Measurements from ENCODE around the gene PVRIG. TPM values are rescaled to one million over a fixed set of nuclear protein-coding genes. Genes with fewer than 3 reads are reported as not detected.
"Not testable (repeated sequence)": the region's sequence is repeated elsewhere in the genome, so short reads cannot be mapped to it uniquely, and the experiment has no call there.

The PVRIG gene
- polyA plus RNA-seq, 1 experiment = not detected

DNA sequence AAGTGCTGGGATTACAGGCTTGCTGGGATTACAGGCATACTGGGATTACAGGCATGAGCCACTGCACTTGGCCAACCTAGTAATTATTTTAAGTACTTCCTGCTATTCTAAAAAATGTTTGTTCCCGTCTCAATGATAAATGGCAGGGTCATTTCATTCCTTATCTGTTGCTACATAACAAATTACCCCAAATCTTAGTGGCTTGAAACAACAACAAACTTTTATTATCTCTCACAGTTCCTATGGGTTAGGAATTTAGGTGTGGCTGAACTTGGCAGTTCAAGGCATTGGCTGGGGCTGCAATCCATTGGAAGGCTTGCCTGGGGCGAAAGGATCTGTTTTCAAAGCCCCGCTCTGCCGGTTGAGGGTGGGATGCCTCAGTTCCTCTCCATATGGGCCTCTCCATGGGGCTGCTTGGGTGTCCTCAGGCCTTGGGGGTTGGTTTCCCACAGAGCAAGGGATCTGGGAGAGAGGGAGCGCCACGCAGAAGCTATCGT lies 45.0 kb downstream of the PVRIG start:
- DNase-seq (ENCODE audit: low read depth); POLR2A ChIA-PET; H3K4me3 ChIP-seq (ENCODE audit: low read depth, low read length); CTCF ChIA-PET; H3K36me3 ChIP-seq (ENCODE audit: control insufficient read depth, insufficient read depth, low read length); H3K27me3 ChIP-seq (ENCODE audit: control insufficient read depth, insufficient read depth, low read length): not testable (repeated sequence)

DNA sequence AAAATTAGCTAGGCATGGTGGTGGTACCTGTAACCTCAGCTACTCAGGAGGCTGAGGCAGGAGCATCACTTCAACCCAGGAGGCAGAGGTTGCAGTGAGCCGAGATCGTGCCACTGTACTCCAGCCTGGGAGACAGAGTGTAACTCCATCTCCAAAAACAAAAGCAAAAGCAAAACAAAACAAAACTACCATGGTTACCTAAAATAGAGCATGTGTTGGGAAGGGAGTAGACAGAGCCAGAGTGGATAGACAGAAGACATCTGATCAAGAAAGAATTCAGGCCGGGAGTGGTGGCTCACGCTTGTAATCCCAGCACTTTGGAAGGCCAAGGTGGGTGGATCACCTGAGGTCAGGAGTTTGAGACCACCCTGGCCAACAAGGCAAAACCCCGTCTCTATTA lies 46.1 kb downstream of the PVRIG start:
- H3K27me3 ChIP-seq (ENCODE audit: control insufficient read depth, insufficient read depth, low read length); H3K36me3 ChIP-seq (ENCODE audit: control insufficient read depth, insufficient read depth, low read length); DNase-seq (ENCODE audit: low read depth); POLR2A ChIA-PET; H3K4me3 ChIP-seq (ENCODE audit: low read depth, low read length); CTCF ChIA-PET: not testable (repeated sequence)

DNA sequence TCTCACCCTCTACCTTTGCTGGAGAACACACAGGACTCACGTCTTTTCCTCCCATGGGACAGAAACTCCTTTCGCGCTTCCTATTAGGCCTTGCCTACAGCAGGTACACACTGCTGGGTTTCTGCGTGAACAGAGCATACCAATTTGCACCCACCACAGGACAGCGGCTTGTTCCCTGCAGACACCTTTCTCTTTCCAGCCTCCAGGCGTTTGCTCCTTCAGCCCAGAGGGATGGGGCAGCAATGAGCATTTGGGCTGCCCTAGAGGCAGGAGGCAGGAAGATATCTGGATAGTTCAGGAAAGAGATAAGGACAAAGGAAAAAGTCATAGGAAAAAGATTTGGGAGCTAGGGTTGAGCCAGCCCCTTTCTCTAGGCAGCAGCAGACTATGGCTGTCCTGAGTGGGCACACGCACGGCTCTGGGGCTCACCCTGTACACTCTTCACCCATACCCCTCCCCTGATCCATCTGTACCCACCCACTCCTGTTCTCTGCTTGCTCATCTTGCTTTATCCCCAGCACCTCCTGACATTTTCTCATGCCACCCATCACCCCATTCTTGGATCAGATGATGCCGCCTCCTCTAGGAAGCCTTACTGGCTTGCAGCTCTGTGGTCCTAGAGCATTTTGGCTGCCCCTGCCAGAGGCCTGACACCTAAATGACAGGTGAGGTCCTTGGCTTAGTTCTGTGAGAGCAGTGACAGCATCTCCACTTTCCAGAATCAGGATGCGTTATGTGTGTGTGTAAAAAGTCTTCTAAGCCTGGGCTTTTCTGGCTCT lies 47.0 kb downstream of the PVRIG start:
- H3K27me3 ChIP-seq (ENCODE audit: control insufficient read depth, insufficient read depth, low read length) = no peaks in the 10 kb centered on the region
- no peak for DNase-seq (ENCODE audit: low read depth)
- H3K36me3 ChIP-seq (ENCODE audit: control insufficient read depth, insufficient read depth, low read length) = no peaks in the 10 kb centered on the region
- CTCF ChIA-PET = no interaction called here
- H3K4me3 ChIP-seq (ENCODE audit: low read depth, low read length) = no peak overlapping the region
- TF ChIP-seq, protein P1, sequence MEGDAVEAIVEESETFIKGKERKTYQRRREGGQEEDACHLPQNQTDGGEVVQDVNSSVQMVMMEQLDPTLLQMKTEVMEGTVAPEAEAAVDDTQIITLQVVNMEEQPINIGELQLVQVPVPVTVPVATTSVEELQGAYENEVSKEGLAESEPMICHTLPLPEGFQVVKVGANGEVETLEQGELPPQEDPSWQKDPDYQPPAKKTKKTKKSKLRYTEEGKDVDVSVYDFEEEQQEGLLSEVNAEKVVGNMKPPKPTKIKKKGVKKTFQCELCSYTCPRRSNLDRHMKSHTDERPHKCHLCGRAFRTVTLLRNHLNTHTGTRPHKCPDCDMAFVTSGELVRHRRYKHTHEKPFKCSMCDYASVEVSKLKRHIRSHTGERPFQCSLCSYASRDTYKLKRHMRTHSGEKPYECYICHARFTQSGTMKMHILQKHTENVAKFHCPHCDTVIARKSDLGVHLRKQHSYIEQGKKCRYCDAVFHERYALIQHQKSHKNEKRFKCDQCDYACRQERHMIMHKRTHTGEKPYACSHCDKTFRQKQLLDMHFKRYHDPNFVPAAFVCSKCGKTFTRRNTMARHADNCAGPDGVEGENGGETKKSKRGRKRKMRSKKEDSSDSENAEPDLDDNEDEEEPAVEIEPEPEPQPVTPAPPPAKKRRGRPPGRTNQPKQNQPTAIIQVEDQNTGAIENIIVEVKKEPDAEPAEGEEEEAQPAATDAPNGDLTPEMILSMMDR (IDR thresholded peaks at IDR 0.05; ENCODE audit: insufficient read depth, low read depth, low read length) = no peak
- POLR2A ChIA-PET = no interaction called here

DNA sequence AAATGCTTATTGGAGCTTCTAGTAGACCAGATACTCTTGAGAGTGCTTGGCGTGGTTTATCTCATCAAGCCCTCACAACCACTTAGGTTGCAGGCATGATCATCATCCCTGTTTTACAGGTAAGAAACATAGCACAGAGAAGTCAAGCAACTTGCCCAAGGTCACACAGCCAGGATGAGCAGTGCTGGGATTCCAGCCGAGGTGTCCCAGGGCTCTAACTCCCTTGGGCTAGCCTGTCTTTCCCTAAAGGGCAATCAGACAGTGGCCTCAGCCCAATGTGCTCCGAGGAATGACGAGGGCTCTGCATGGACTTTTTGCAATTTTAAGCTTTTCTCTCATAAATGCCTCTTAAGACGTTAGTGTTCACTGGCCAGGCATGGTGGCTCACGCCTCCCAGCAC lies 47.9 kb downstream of the PVRIG start:
- H3K4me3 ChIP-seq (ENCODE audit: low read depth, low read length) = no peak overlapping the region
- no peaks in the 10 kb centered on the region for H3K36me3 ChIP-seq (ENCODE audit: control insufficient read depth, insufficient read depth, low read length)
- no peak for DNase-seq (ENCODE audit: low read depth)
- H3K27me3 ChIP-seq (ENCODE audit: control insufficient read depth, insufficient read depth, low read length) = no peaks in the 10 kb centered on the region
- ChIA-PET CTCF (no interaction called here), POLR2A (no interaction called here)
- TF ChIP-seq, protein P1 (IDR thresholded peaks at IDR 0.05; ENCODE audit: insufficient read depth, low read depth, low read length) = no peak

DNA sequence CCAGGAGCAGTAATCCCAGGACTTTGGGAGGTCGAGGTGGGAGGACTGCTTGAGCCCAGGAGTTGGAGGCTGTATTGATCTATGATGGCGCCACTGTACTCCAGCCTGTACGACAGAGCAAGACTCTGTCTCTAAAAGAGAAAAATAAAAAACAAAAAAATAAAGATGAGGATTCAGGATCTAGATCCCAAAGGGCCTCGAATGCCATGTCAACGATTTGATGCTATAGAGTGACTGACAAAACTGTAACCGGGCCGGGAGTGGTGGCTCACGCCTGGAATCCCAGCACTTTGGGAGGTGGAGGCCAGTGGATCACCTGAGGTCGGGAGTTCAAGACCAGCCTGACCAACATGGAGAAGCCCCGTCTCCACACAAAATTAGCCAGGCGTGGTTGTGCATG lies 49.1 kb downstream of the PVRIG start:
- POLR2A ChIA-PET = not testable (repeated sequence)

DNA sequence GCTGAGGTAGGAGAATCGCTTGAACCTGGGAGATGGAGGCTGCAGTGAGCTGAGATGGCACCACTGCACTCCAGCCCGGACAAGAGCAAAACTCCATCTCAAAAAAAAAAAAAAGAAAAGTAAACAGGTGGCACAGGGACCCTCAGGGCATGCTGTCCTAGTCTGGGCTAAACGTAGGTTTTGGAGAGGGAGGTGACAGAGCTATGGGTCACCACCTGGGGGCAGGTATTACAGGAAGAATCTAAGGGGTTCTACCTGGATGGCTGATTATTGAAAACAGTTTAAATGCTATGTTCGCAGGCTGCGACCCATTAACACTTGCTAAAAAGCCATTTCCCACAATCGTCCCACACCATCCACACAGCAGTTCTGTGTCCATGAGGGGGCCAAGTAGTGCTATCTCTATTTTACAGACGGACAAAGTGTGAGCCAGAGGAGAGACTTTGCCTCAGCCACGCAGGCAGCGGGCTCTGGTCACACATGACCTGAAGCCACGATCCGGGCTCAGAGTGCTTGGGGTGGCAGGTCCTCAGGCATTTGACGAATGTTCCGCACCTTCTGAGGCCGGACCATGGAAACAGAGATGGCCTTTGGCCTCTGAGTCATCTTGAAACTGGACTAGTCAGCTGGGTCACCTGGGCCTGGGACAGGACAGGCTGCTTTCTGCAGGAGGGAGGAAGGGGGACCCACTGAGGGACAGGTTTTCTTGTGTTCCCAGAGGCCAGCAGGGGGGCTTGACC lies 49.7 kb downstream of the PVRIG start:
- DNase-seq (ENCODE audit: low read depth); H3K36me3 ChIP-seq (ENCODE audit: control insufficient read depth, insufficient read depth, low read length); H3K4me3 ChIP-seq (ENCODE audit: low read depth, low read length); CTCF ChIA-PET; H3K27me3 ChIP-seq (ENCODE audit: control insufficient read depth, insufficient read depth, low read length); POLR2A ChIA-PET: not testable (repeated sequence)

More for the DNA sequence above, 49.1 kb downstream of the PVRIG start:
- CTCF ChIA-PET; DNase-seq (ENCODE audit: low read depth); H3K4me3 ChIP-seq (ENCODE audit: low read depth, low read length); H3K27me3 ChIP-seq (ENCODE audit: control insufficient read depth, insufficient read depth, low read length); H3K36me3 ChIP-seq (ENCODE audit: control insufficient read depth, insufficient read depth, low read length): not testable (repeated sequence)

DNA sequence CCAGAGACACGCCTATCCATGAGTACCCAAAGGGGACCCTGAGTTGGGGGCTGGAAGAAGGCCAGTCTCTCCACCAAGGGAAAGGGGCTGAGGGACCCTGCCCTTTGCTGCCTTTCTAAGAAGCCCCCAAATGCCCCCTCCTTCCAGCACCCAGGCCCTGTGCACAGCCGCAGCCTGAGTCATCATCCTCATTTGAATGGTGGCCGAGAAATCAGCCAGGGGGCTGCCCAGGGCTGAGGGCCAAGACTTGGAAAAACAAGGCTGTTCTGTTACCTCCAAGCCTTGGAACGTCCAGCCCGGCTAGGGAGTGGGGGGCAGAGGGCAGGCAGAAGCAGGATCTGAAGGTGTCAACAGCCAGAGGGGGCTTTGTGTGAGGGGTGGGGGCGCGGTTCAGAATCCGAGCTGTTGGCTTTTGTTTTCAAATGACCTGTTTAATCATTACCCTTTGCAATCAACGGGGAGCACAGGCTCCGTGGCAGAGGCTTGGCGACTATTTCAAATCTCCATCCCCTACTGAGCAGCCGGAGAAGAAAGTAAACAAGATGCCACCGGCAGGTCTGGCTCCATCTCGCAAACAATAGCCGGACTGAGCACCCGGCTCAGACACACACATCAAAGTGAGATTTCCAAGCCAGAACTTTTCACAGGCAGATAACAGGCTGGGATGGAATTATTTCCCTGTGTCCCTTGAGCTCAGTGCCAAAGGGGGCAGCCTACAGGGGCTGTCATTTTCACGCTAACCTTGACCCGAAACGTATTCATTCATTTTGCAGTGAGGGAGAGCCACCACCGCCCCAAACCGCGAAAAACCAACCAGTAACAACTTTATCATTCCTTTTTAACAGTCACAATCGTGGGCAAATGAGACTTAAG lies 50.5 kb downstream of the PVRIG start:
- H3K36me3 ChIP-seq (ENCODE audit: control insufficient read depth, insufficient read depth, low read length); H3K27me3 ChIP-seq (ENCODE audit: control insufficient read depth, insufficient read depth, low read length); CTCF ChIA-PET; DNase-seq (ENCODE audit: low read depth); POLR2A ChIA-PET: not testable (repeated sequence)
- H3K4me3 ChIP-seq (ENCODE audit: low read depth, low read length) = peak overlapping the region; percentile 65

Other genes starting within 250 kb of the PVRIG start
- not detected in 2 replicates for gene AZGP1, start 243.9 kb upstream of the PVRIG start, polyA plus RNA-seq (2011; rRNA removed)
- 24.5 and 25.8 TPM in 2 replicates for gene ZKSCAN1, start 204.4 kb upstream of the PVRIG start, polyA plus RNA-seq (2011; rRNA removed)
- gene ZSCAN21, start 170.2 kb upstream of the PVRIG start, polyA plus RNA-seq (2011; rRNA removed) = 10.3 and 10.6 TPM in 2 replicates
- gene ZNF3, start 138.2 kb upstream of the PVRIG start, polyA plus RNA-seq (2011; rRNA removed) = 17.2 and 17.4 TPM in 2 replicates
- gene COPS6, start 131.0 kb upstream of the PVRIG start, polyA plus RNA-seq (2011; rRNA removed) = 195 and 234 TPM in 2 replicates
- 53.8 and 89.0 TPM in 2 replicates for gene MCM7, start 118.6 kb upstream of the PVRIG start, polyA plus RNA-seq (2011; rRNA removed)
- gene AP4M1, start 118.3 kb upstream of the PVRIG start, polyA plus RNA-seq (2011; rRNA removed) = 14.3 and 15.2 TPM in 2 replicates
- gene TAF6, start 100.6 kb upstream of the PVRIG start, polyA plus RNA-seq (2011; rRNA removed) = 18.2 and 39.5 TPM in 2 replicates
- gene CNPY4, start 100.3 kb upstream of the PVRIG start, polyA plus RNA-seq (2011; rRNA removed) = 20.9 and 23.5 TPM in 2 replicates
- 1.2 and 1.6 TPM in 2 replicates for gene MBLAC1, start 93.0 kb upstream of the PVRIG start, polyA plus RNA-seq (2011; rRNA removed)
- 125 and 193 TPM in 2 replicates for gene LAMTOR4, start 71.0 kb upstream of the PVRIG start, polyA plus RNA-seq (2011; rRNA removed)
- 3.2 and 5.8 TPM in 2 replicates for gene TRAPPC14, start 61.2 kb upstream of the PVRIG start, polyA plus RNA-seq (2011; rRNA removed)
- gene GAL3ST4, start 51.3 kb upstream of the PVRIG start, polyA plus RNA-seq (2011; rRNA removed) = 8.1 and 12.1 TPM in 2 replicates
- gene GPC2, start 42.6 kb upstream of the PVRIG start, polyA plus RNA-seq (2011; rRNA removed) = 1.3 and 1.9 TPM in 2 replicates
- 0.44 and 0.61 TPM in 2 replicates for gene STAG3, start 42.0 kb upstream of the PVRIG start, polyA plus RNA-seq (2011; rRNA removed)
- not detected in 2 replicates for gene SPDYE3, start 87.8 kb downstream of the PVRIG start, polyA plus RNA-seq (2011; rRNA removed)
- gene PILRB, start 138.2 kb downstream of the PVRIG start, polyA plus RNA-seq (2011; rRNA removed) = 10.6 and 25.4 TPM in 2 replicates
- 0.27 and 0.49 TPM in 2 replicates for gene PILRA, start 153.5 kb downstream of the PVRIG start, polyA plus RNA-seq (2011; rRNA removed)
- gene ZCWPW1, start 208.8 kb downstream of the PVRIG start, polyA plus RNA-seq (2011; rRNA removed) = 2.2 and 2.8 TPM in 2 replicates
- 15.7 and 19.1 TPM in 2 replicates for gene MEPCE, start 209.9 kb downstream of the PVRIG start, polyA plus RNA-seq (2011; rRNA removed)
- 10.6 and 13.1 TPM in 2 replicates for gene PPP1R35, start 216.5 kb downstream of the PVRIG start, polyA plus RNA-seq (2011; rRNA removed)
- 0.21 and 0.32 TPM in 2 replicates for gene SPACDR, start 244.3 kb downstream of the PVRIG start, polyA plus RNA-seq (2011; rRNA removed)

All from BJ (cell line).